Occipital lobe (tissue), 2 donors: ENCODE data around the gene ADAM12. TPM values are rescaled to one million over a fixed set of nuclear protein-coding genes. Genes with fewer than 3 reads are reported as not detected.
"Not testable (repeated sequence)": the region's sequence is repeated elsewhere in the genome, so short reads cannot be mapped to it uniquely, and the experiment has no call there.

Experiments used
- DNase-seq: peaks from one replicate; lab custom pipeline; 2025; lab: John Stamatoyannopoulos, UW
- total RNA-seq: library from RNA; depleted of rRNA; stranded (reverse); fragments of >200 nt; gene quantifications from one replicate; pipeline ENCODE4 v1.2.3, GENCODE V29; 2014

The ADAM12 gene
- total RNA-seq, 1 donor from 2014 or later: 4.7 TPM

DNA sequence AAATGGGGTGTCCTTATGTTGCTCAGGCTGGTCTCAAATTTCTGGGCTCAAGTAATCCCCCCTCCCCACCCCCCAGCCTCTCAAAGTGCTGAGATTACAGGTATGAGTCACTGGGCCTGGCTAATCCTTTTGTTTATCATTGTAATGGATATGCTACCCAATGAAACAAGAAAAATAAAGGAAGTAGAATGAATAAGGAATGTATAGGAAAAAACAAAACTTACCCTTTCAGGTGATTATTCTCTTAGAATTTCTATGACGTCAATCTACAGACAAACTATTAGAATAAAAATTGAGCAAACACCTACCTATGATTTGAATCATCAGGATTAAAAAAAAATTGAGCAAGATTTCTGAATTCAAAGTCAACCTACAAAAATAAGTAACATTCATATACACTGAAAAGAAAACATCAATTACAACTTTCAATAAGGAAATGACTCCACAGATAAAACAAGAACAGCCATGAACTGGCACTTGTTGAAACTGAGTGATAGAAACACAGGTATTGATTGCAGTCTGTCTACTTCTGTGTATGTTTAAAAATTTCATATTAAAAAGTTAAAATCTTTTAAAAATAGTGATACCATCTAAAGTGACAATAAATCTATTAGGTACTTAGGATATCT is 12.2 kb downstream of the ADAM12 start:
- DNase-seq: no peak

DNA sequence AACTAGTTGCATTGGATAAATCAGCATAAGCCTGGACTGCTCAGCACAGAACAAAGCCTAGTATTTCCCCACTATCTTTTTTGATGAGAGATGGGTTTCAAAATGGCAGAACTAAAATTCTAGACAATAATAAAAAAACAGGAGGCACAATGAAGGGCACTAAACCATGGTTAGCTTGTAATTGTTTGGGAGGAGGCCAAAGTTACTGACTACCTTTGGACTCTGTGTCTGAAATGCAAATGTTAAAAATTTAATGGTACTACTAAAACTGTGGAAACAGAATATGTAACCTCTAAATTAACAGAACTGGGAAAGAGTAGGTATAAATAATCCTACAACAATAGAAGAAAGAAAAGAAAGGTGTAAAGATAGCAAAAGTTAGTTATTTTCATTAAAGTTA is 13.0 kb downstream of the ADAM12 start:
- DNase-seq: no peak

DNA sequence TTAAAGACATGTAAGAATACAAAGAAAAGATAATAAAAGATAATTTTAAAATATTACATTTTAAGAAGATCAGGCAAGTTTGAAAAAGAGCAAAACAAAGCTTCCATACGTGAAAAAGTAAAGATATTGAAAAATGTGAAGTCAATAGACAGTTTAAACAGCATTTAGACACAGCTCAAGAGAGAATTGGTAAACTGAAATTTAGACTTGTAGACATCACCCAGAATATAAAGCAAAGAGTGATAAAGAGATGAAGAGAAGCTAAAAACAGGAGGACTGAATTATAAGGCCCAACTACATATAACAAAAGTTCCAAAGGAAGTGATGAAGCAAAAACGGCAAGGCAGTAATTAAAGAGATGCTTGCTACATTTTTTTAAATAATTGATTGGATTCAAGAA is 13.8 kb downstream of the ADAM12 start:
- DNase-seq: no peak

DNA sequence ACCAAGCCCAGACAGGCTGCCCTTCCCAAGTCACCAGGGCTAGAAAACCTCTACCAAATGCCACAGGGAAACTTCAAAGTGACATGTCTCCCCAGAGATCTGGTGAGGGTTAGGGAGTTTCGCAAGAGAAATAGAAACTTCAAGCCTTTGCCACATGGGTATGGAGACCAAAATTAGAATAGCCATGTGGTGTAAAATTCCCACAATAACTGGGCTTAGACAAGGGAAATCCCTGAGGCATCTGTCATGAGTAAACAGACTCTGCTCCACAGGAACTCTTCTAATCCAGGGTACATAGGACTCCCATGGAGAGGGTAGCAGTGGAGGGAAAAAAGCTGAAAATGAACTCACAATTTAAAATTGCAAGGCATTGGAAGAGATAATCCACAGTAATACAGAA is 14.3 kb downstream of the ADAM12 start:
- no peak for DNase-seq

DNA sequence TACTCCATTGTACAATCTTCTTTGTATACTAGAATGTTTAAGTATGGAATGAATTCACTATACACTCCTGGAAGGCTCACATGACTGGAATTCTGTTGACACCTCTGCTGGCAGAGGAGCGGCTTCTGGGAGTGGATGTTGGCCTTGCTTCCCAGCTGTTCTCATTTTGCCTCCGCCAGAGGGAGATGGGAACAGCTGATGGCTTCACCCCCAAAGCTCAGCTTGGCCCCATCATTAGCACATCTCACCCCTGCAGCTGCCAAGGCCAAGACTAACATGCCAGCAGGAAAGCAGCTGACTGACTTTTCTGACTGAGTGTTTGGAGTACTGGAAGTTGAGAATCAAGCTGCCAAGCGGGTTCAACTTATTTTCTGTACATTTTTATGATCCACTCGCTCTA is 15.1 kb downstream of the ADAM12 start:
- no peak for DNase-seq

DNA sequence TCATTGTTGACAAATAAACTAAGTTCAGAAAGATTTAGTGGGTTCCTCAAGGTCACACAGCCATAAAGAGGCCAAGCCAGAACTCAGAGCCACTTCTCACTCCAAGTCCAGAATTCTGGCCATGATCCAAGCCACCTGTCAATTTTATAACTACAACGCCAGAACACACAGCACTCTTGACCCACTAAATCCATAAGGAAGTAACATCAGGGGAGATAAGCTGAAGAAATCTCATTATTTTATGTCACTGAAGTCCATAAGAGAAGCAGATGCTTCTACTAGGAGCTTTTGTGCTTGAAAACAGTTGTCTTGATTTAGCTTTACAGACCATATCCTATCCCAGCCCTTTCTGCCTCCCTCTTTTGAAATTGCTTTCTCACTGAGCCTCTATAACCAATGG is 15.9 kb downstream of the ADAM12 start:
- no peak for DNase-seq

DNA sequence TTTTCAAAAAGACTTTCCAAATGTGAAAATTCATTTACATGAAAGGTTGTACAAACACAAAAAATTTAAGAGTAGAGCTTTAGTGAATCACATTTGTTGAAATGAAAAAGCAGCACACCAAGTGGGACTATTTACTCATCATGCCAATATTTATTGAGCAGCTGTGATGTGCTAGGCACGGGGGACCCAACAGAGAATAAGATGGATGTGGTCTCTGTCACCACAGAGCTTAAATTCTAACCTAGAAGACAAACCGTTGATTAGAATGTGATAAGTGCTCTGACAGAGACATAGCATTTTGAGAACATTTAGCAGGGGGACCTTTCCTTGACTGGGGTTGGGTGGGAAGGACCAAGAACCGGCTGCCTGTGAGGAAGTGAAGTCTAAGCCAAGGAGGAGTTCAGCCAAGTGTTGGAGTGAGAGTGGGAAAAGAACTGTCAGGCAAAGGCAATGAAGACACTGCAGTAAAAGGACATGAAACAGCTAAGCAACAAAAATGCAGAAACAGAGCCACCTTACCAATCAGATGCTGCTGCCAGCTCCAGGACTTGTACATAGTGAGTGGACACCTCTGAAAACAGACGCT is 19.1 kb downstream of the ADAM12 start:
- DNase-seq: no peak

DNA sequence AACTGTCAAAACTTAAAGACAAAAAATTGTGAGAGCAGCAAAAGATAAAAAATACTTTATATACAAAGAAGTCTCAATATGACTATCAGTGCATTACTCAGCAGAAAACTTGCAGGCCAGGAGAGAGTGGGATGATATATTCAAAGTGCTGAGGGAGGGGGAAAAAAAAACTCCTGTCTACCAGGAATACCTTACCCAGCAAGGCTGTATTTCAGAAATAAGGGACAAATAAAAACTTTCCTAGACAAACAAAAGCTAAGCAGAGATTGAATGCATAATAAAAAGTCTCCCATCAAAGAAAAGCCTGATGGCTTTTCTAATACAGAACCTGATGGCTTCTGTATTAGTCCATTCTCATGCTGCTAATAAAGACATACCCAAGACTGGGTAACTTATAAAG is 31.1 kb downstream of the ADAM12 start:
- DNase-seq: no peak

DNA sequence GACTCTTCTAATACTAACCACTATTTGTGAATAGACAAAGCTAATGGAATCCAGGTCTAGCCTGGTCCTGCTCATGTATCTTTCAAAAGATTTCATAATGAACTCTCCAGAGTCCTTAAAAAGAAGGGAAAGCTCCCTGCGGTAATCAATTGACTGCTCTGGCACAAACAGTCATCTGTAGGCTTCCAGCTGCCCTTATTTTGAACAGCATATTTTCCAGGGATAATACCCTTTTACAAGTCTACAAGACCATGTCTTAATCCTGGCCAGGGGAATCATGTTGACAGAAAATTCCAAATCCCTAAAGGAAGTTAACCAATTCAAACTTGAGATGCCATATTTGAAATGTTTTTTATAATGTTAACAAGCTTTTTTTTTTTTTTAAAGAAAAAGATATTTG is 34.6 kb downstream of the ADAM12 start:
- DNase-seq: no peak

DNA sequence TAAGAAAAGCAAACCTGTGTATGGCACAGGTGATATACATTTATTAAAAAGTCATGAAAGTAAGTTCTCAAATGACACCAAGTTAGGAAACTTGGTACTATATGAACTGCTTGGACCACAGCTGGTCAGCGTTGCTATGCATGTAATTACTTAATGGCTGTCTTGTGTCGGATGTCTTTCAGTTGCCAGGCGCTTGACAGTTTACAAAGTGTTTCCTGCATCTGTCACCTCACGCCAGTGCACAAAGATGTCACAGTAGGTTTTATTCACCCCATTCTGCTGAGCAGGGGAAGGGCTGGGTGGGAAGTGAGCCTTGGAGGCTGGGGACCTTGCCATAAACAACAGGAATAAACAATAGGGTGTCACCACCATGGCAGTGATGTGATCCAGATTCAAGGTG is 35.8 kb downstream of the ADAM12 start:
- DNase-seq: no peak

DNA sequence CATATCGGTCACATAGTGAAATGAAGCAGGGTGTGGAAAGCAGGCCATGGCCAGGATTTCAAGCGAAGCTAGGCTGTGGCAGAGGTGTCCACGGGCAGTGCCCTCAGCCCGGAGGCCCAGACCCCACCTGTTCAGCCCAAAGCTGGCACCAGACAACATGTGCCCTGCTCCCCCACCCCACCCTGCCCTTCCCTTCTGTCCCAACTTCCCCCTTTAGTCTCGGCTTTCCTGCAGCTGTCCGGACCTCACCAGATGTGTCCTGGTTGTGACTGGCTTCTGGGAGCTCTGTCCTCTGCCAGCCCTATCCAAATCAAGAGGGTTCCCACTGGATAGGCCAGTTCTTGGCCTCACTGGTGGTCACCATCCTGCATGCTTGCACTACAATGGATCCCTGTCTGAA is 37.3 kb downstream of the ADAM12 start:
- no peak for DNase-seq

DNA sequence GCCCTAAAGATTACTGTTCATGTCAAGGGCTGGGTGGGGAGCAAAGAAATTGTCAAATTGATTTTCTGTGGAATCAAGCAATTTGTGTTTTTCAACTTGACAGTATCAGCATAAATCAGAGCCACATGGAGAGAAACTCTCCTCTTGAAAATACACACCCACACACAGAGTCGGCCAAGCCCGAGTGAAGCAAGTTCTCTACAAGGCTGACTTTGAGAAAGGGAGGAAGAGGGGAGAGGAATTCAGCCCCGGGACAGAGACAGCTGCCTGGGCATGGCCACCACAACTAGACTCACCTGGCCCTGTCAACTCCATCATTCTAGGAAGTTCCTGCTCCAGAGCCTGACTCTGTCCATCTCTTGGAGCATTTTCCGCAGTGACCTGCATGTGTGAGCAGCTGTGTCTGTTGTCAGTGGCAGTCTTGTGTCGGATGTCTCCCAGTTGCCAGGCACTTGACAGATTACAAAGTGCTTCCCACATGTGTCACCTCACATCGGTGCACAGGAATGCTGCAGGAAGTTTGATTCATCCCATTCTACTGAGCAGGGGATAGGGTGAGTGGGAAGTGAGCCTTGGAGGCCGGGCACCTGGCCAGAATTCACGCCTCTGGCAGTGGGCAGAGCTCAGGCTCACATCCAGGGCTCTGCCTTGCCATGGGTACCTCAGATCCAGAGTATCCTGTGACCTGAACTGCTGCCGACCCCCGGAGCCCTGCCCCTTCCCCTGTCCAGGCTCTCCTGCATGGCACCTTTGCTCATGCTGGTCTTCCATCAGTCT is 37.9 kb downstream of the ADAM12 start:
- DNase-seq: peak; percentile 20

DNA sequence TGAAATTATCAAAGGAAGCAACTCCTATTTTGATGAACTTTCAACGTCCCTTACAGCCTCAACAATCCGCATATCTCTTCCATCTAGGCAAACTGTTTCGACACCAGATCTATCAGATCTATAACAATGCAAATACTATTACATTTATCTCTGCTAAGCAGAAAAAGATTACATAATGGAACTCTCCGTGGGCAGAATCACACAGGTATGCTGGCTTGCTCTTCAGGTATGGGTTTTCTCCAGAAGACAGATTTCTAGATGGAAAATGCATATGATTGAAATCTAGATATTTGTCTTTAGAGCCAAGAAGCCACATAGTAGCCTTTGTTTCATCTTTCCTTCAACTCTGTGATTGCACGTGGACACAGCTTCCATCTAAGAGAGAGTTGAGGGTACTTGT is 38.6 kb downstream of the ADAM12 start:
- DNase-seq: no peak

DNA sequence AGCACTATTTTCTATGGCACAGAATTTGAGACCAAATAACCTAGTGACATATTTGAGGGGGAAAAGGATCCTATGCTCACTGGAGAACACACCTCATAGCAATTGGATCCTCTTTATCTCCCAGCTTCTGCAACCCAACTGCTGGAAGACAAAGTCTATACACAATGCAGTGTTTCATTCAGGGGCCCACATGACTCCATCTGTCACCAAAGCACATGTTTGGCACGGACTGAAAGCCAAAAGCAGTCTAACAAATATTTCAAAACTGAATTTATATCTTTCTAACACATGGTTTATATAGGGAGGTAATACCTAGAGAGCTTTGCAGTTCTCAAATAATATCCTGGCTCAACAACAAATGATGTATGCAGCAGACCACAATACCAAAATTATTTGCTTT is 39.2 kb downstream of the ADAM12 start:
- DNase-seq: no peak

DNA sequence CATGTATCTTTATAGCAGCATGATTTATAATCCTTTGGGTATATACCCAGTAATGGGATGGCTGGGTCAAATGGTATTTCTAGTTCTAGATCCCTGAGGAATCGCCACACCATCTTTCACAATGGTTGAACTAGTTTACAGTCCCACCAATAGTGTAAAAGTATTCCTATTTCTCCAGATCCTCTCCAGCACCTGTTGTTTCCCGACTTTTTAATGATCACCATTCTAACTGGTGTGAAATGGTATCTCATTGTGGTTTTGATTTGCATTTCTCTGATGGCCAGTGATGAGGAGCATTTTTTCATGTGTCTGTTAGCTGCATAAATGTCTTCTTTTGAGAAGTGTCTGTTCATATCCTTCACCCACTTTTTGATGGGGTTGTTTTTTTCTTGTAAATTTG is 44.8 kb downstream of the ADAM12 start:
- DNase-seq: not testable (repeated sequence)

DNA sequence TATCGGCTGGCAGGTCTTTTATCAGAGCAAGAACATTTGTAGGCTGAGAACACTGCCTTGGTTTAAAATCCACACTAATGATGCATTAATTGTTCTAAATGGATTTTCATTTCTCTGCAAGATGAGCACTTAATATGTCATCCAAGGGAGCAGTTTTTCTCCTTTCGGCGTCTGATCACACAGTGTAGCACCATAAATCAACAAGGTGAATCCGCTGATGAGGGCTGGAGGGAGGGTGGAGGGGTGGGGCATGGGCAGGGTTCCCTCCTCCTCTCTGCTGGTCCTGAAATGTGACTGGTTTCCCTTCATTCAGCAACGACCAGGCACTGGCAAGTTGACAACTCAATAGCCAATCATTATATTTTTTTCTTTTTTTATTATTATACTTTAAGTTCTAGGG is 45.6 kb downstream of the ADAM12 start:
- DNase-seq: no peak

DNA sequence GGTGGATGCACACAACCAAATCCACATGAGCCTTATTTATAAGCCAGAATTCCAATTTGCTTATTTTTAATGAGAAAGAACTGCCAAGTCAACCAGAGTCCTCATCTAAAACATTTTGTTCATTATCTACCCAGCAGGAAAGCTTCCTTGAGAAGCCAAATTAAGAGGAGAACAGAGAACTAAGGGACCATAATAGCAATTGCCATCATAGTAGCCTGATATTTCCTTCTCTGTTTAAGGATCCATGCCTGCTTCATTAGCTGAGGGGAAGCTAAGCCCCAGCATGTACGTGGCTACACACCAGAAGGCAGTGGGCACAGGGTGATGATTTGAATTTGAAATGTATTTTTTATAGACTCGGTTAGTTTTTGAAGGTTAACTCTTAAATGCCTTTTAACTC is 46.8 kb downstream of the ADAM12 start:
- DNase-seq: no peak

DNA sequence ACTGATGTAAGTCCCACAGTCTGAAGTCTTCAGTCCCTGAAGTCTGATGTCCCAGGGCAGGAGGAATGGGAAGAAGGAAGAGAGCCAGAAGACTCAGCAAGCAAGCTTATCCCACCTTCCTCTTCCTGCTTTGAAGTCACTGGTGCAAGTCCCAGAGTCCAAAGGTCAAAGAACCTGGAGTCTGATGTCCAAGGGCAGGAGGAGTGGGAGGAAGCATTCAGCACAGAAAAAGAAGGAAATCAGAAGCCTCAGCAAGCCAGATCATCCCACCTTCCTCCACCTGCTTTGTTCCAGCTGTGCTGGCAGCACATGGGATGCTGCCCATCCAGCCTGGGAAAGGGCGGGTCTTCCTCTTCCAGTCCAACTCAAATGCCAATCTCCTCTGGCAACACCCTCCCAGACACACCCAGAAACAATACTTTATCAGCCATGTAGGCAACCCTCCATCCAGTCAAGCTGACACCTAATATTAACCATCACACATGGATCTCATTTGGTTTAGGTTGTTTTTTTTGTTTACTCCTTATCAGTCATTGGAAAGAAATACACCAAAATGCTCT is 50.9 kb downstream of the ADAM12 start:
- DNase-seq: no peak

DNA sequence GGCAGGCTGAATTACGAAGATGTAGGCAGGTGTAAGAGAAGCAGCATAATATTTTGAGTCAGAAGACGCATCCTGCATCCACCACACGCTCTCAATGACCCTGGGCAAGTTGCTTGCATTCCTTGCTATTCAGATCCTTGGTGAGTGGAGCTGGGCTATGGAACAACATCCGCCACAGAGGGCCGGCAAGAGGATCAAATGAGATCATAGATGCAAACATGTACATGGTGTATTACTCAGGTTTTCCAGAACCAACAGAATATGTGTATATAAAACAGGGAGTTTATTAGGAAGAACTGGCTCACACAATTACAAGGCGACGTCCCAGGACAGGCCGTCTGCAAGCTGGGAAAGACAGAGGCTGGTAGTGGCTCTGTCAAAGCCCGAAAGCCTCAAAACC is 51.5 kb downstream of the ADAM12 start:
- no peak for DNase-seq

DNA sequence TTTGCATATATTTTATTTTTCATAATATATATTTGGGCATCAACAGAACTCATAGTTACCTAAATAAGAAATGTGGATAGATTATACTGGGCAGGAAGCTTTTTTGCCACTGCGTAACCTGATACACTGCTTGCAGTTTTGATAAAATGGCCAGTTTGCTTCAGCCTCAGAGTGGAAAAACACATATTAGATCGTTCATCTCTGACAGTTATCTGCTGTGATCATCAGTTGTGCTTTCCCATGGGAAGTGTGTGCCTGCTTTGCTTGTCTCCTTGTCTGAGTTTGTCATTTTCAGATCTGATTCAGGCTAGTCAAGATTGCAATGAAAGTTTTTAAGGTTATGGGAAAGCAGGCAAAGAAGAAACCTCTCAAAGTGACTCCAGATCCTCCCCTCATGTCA is 54.0 kb downstream of the ADAM12 start:
- DNase-seq: no peak

DNA sequence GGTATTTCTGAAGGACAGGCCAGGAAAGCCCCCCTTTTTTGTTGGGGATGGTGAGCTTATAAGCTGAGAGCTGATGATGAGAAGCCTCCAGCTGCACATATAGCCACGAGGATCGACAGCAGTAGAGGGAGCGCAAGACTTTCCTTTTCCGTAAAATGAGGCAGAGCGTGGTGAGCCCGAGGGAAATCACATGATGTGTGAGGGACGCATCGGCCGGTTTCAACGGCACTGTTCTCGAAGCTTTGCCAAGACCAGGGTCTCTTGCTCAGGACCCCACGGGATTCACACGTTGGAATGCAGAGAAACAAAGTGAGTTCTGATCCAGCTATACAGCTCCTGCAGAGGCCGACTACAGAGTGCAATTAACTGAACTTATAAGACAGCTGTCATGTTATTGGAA is 55.7 kb downstream of the ADAM12 start:
- DNase-seq: no peak

DNA sequence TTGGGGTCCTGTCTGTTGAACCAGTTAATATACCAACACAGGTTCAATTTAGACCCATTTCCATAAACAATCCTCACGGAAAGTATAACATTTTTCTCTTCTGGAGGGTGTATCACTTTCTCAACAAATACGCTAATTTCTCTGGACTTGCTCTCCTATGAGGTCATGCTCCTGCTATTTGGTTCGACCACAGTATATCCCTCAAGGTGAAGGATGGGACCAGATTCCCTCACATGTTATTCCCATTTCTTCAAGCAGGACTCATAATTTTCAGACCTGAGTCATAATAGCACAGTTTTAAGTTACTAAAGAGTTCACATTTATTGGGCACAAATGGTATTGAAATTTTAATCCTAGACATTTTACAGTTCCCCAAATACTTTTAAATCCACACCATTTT is 57.2 kb downstream of the ADAM12 start:
- DNase-seq: no peak

DNA sequence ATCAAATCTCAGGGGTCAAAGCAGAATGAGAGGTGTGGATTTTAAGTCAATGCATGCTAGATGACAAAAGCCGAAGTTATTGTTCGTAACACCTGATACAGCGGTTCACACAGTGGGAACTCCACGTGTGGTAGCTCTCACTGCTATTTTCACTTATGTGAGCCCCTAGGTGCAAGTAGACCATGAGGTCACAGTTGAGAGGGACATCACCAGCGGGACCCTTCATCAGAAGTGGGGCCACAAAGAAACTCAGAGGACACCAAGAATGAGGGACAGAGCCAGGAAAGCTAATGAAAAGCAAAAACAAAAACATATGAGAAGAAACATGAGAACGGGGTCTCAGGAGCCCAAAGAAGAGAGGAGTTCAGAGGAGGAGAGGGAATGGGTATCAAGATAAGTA is 63.5 kb downstream of the ADAM12 start:
- DNase-seq: no peak
